Body of pancreas (tissue), 4 donors: ENCODE results near the gene ATPAF2.

Source experiments
- CTCF ChIP-seq, 7 experiments: fragments of 450-650 bp in 4 of 7; fragments of 200-600 bp in 3 of 7; sonication (generic) in 3 of 7; IDR thresholded peaks; one replicate each; pipeline ENCODE4 v1.5.1; 2016 to 2019; ENCODE audit warnings: antibody characterized with exemption in 7 of 7
- POLR2A ChIP-seq, 3 donors: fragments of 450-650 bp; IDR thresholded peaks; one replicate each; pipeline ENCODE4 v1.6.1; 2016; ENCODE audit warnings: antibody characterized with exemption in 3 of 3, mild to moderate bottlenecking in 2 of 3

- TF ChIP-seq CTCF (IDR thresholded peaks at IDR 0.05) (no peak), POLR2A (IDR thresholded peaks at IDR 0.05) (no peak)
Measured at GRCh38 chr17:17983376-17983775, 55.6 kb downstream of the ATPAF2 start.
